T-helper 1 cell (primary cell): ENCODE measurements around the gene GLCE.
"Not testable (repeated sequence)": the region's sequence is repeated elsewhere in the genome, so short reads cannot be mapped to it uniquely, and the experiment has no call there.

Source experiments
- DNase-seq, 5 donors: peaks; one replicate each; pipeline ENCODE4 v3.0.0-alpha.2; 2012 to 2020

GLCE gene

DNA sequence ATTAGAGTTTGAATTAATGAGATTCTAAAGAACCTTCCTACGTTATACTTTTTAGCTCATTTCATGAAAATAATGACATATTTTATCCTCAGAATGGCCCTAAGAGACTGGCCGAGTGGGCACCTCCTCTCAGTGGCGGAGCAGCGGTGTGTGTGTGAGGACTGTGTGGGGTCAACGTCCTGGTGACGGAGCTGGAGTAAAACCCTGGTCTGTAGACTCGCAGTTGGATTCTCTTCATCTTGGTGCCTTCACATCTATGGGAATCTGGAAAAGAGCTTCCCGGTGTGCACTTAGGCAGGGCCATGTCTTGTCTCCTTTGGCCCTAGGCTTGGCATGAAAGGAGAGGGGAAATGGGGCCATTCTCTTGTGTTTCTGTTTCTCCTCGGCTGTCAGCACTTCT, 116.9 kb downstream of the GLCE start:
- DNase-seq = no peak

- DNase-seq = no peak
These were observed 119.2 kb downstream of the GLCE start for GRCh38 chr15:69279636-69280035.

GRCh38 chr15:69280783-69281182, 120.3 kb downstream of the GLCE start:
- no peak for DNase-seq

- no peak for DNase-seq
These were observed 121.8 kb downstream of the GLCE start for GRCh38 chr15:69282104-69282743.

GRCh38 chr15:69285834-69286233, 125.4 kb downstream of the GLCE start:
- no peak for DNase-seq

GRCh38 chr15:69288011-69288410, 127.6 kb downstream of the GLCE start:
- DNase-seq = no peak

DNA sequence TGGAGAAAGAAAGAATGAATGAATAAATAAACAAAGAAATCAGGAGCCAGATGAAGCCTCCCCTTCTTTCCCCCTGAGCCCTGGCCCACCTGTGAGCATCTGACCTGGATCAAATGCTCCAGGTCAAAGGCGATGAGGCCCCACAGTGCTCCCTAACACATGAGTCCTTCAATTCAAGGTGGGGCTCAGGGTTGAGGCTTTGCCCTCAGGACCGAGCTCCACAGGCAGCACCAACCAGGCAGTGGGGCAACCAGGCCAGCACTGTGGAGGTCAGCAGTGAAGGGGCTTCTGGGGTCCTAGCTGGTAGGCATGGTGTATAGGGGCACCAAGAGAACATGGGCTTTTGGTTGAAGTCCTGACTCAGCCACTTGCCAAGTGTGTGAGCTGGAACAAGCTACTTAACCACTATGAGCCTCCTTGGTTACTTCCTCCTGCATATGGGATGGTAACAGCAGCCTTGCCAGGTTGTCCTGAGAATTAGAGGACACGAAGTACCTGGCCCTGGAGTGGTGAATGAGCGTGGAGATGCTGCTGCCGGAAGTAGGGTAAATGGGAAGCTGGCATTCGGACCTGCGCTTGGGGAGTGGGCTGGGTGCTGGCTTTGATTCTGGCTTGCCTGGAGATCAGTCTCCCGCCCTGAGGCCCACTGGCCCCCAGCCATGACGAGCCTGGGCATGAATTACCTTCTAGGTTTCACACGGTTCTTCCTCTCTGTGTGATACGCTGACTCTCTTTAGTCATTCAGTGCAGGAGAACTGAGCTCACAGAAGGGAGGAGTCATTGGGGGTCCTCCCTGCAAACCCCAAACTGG, 128.3 kb downstream of the GLCE start:
- no peak for DNase-seq

- no peak for DNase-seq
These were observed 129.1 kb downstream of the GLCE start for GRCh38 chr15:69289342-69290146.

DNA sequence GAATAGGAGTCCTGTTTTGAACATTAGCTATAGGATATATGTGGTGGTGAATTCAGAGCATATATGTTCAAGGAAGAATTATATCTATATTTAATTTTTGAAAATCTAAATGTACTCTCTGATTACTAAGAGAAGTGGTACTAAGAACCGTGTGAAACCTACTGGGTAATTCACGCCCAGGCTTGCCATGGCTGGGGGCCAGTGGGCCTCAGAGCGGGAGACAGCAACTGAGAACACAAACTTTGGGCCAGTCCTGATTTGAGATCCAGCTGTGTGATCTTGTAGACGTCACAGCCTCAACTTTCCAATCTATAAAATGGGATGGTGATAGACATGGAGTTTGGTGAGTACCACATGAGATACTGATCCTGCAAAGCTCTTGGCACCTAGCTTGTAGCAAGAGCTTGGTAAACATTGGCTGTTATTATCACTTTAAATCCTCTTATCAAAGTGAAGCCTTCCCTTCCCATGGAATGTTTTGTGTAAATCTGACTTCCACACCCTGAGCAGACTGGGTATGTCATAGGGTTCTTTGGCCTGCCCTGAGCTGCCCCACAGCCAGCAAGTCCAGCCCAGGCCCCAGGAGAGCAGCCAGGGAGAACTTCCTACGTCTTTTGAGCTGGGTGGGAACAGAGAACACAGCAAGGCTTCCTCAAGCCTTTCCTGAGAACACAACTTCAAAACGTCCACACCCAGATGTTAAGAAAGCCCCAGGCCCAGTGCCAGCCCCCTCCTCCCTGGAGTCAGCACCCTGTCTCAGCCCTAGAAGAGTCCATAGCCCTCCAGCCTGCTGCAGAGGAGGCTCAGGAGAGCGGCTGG, 130.1 kb downstream of the GLCE start:
- DNase-seq = no peak

DNA sequence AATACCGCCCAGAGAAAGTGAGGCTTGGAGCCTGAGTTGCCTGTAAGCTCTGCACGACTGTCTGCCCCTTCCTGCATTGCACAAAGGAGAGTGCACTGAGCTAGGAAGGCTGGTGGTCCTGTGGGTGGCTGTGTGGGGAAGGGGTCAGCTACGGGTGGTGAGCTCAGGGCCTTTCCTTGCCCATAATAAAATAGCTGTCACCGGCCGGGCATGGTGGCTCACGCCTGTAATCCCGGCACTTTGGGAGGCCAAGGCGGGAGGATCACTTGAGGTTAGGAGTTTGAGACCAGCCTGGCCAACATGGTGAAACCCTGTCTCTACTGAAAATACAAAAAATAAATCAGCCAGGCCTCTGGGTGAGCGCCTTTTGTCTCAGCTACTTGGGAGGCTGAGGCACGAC, 131.2 kb downstream of the GLCE start:
- DNase-seq = not testable (repeated sequence)

GRCh38 chr15:69292826-69293420, 132.5 kb downstream of the GLCE start:
- DNase-seq = no peak

GRCh38 chr15:69293741-69294615, 133.5 kb downstream of the GLCE start:
- DNase-seq = no peak

DNA sequence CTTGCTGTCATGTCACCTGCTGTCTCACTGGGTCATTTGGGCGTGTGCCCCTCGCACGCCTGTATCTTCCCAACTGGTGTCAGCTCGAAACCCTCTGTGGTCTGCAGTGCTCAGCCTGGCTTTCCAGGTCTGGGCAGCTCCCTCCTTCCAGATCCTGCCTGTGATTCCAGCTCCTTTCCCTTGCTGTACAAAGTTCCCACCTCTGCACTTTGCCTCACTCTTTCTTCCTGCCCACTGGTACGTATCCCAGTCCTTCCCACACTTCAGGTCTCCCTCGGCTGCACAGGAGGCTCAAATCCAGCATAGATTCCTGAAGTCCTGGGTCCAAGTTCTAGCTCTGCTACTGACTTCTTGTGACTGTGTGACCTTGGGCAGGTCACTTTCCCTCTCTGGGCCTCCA, 136.2 kb downstream of the GLCE start:
- DNase-seq = no peak

GRCh38 chr15:69297642-69298353, 137.4 kb downstream of the GLCE start:
- no peak for DNase-seq

GRCh38 chr15:69298354-69298696, 137.9 kb downstream of the GLCE start:
- DNase-seq = no peak

DNA sequence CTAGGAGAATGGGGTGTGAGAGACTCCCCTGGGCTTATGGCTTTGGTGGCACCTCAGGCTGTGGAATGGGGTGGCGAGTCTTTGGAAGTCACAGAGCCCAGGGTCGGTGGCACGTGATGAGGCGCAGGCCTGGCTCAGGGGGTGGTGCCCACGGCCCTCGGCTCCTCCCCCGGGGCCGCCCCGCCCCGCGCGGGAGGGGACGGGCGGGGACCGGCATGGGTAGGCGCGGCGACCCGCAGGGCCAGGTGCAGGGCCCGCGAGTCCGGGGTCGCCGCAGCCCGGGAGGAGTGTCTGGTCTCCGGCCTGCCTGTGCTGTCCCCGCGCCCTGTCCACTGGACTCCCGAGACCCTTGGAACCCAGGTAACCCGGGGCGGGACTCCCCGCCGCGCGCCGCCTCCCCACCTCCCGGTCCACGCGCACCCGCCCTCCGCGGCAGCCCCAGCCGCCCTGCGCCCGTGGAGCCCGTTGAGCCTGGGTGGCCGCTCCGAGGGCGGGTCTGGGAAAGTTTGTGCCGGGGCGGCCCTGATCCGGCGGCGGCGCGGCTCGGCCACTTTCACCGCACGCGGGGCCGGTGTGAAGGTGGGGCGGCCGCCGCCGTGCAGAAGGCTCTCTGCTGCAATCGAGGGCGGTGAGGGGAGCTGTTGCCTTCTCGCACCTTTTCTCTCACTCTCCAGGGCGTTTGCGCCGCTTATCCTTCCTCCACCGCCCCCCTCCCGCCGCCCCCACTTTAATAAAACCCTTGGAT, 138.4 kb downstream of the GLCE start, which contains the start of gene PAQR5:
PAQR5 (plus strand) TSS at position 216 of the 745 bp plus-strand sequence. CDS start 61,169 bp downstream, outside the sequence.
- DNase-seq = no peak

DNA sequence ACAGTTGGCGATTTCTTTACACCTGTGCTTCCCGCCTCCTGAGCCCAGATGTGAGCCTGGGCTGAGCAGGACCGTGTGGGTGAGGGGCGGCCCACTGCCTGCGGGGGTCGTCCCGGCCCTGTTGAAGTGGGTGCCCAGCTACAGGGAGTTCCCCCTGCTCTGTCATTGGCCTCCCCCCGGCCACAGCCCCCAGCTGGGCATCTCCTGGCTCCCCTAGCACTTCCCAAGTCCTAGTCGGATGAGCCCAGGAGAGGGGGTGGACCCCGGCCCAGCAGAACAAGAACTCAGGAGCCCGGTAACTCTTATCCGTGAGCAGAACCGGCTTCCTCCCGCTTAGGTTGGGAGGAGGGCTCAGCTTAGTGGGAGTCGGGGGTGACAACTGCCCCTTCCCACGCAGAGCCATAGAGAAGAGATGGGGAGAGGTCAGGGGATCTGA, 139.0 kb downstream of the GLCE start:
- no peak for DNase-seq

DNA sequence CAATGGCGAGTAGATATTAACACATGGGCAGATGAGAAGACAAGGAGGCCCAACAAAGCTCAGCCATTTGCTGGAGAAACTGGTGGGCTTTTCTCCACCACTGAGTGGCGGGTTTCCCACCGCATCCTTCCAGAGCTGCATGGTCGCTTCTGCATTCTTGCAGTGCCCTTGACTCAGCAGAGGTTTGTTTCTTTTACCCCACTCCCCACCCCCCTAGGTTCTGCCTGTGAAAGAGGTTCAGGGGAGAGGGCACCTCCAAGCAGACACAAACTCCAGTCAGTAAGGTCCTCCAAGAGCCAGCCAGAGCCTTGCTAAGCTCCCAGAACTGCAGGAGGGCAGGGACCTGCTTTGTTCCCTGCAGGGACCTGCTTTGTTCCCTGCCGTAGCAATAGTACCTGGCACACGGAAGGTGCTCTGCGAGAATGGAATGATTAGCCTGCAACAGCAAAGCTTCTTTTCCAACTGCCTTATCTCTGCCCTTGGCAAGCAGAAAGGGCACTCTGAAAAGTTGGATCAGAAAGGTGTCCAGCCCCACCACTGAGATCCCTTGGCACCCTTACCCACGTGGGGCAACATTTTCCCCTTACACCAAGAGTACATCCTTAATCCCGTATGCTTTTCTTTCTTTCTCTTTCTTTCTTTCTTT, 139.6 kb downstream of the GLCE start:
- no peak for DNase-seq

GRCh38 chr15:69301101-69301500, 140.7 kb downstream of the GLCE start:
- not testable (repeated sequence) for DNase-seq
